ENCODE data around the gene SRPK2.

DNA sequence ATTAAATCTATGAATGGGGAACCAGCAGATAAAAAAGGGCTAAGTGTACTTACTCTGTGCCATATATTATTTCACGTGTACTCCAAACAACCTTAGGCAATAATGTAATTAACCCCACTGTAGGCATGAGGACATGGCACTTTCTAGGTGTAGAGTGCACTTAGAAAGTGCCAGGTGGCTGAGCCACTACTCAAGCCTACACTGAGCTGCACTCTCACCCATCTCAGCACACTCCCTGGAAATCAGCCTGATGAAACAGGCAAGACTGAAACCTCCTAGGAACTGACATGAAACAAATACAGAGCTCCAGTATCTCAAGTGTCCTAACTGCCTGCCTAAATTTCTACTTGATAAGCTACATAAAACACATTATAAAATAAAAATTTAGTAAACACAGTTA, 227.4 kb downstream of the SRPK2 start:
- TF ChIP-seq TAF1 (IDR thresholded peaks at IDR 0.05; ENCODE audit: low read depth, low read length) (no peak), PAX5 (IDR thresholded peaks at IDR 0.05; ENCODE audit: insufficient read depth, low read length, severe bottlenecking) (no peak), POLR2AphosphoS5 (IDR thresholded peaks at IDR 0.05; ENCODE audit: low read depth, low read length) (no peak), POLR2A (IDR thresholded peaks at IDR 0.05; ENCODE audit: low read depth, low read length) (no peak), POU2F2 (IDR thresholded peaks at IDR 0.05; ENCODE audit: low read depth, low read length) (no peak)
